H1 (cell line): ENCODE results near the gene TBC1D9B. TPM values are rescaled to one million over a fixed set of nuclear protein-coding genes. Genes with fewer than 3 reads are reported as not detected.

Experiments used
- CBX8 ChIP-seq: fragments of 300-800, 300-1000 bp; sonication (generic); IDR thresholded peaks from 2 replicates; pipeline ENCODE4 v1.7.1; 2016; ENCODE audit warnings: low read depth, low read length, borderline replicate concordance
- SRF ChIP-seq: IDR thresholded peaks from 2 replicates; pipeline ENCODE4 v1.6.1; 2011; ENCODE audit warnings: mild to moderate bottlenecking, low read depth, low read length, moderate library complexity
- polyA plus RNA-seq, 7 experiments: library from polyadenylated mRNA; depleted of rRNA in 3 of 7; stranded (reverse) in 5 of 7; unstranded in 2 of 7; fragments of >200 nt in 5 of 7; fragments of 200-250 nt in 2 of 7; gene quantifications; 1 replicate in 5 of 7; 2 replicates in 1 of 7; 4 replicates in 1 of 7; pipeline versions ENCODE4 v1.2.1 to v1.2.3, GENCODE V29; 2011 to 2013; ENCODE audit warnings: missing spikeins in 2 of 7, mixed read lengths in 2 of 7
- total RNA-seq: library from RNA; stranded (reverse); fragmentation: NEBNext Ultra II Directional; extraction: Animal tissue kit (Norgen Biotek cat#: 25700); gene quantifications from 2 replicates; pipeline ENCODE4 v1.2.1, GENCODE V29; 2021

Gene TBC1D9B
- total and polyA plus RNA-seq, 2 of the 8 experiments (the other 6 are each of a cell fraction or from before 2014, with no cell fraction given): 33.6 to 57.1 TPM

GRCh38 chr5:179876610-179876952 is 31.1 kb downstream of the TBC1D9B start (continued):
- TF ChIP-seq CBX8: no peak
- no peak for TF ChIP-seq SRF
